Measurements from ENCODE around the gene RIMBP2.
"Not testable (repeated sequence)": the region's sequence is repeated elsewhere in the genome, so short reads cannot be mapped to it uniquely, and the experiment has no call there.

Gene RIMBP2

GRCh38 chr12:130705178-130705822 is 10.8 kb downstream of the RIMBP2 start:
- no peak for DNase-seq (ENCODE audit: low read depth, low spot score)

- no peak for DNase-seq (ENCODE audit: low read depth, low spot score)
Measured at GRCh38 chr12:130704606-130705005, 11.5 kb downstream of the RIMBP2 start.

- DNase-seq (ENCODE audit: low read depth, low spot score): no peak
Measured at GRCh38 chr12:130703733-130704375, 12.2 kb downstream of the RIMBP2 start.

- DNase-seq (ENCODE audit: low read depth, low spot score): no peak
Measured at GRCh38 chr12:130702966-130703732, 12.9 kb downstream of the RIMBP2 start.

GRCh38 chr12:130701402-130701744 is 14.7 kb downstream of the RIMBP2 start:
- no peak for DNase-seq (ENCODE audit: low read depth, low spot score)

GRCh38 chr12:130700492-130701401 is 15.4 kb downstream of the RIMBP2 start:
- DNase-seq (ENCODE audit: low read depth, low spot score): no peak

- no peak for DNase-seq (ENCODE audit: low read depth, low spot score)
Measured at GRCh38 chr12:130698106-130698505, 18.0 kb downstream of the RIMBP2 start.

- no peak for DNase-seq (ENCODE audit: low read depth, low spot score)
Measured at GRCh38 chr12:130696379-130697100, 19.6 kb downstream of the RIMBP2 start.

- no peak for DNase-seq (ENCODE audit: low read depth, low spot score)
Measured at GRCh38 chr12:130695061-130695460, 21.0 kb downstream of the RIMBP2 start.

GRCh38 chr12:130689408-130690405 is 26.4 kb downstream of the RIMBP2 start:
- no peak for DNase-seq (ENCODE audit: low read depth, low spot score)

- DNase-seq (ENCODE audit: low read depth, low spot score): not testable (repeated sequence)
Measured at GRCh38 chr12:130688999-130689398, 27.1 kb downstream of the RIMBP2 start.

- no peak for DNase-seq (ENCODE audit: low read depth, low spot score)
Measured at GRCh38 chr12:130687796-130688778, 28.0 kb downstream of the RIMBP2 start.

- no peak for DNase-seq (ENCODE audit: low read depth, low spot score)
Measured at GRCh38 chr12:130687190-130687589, 28.9 kb downstream of the RIMBP2 start.

GRCh38 chr12:130686511-130686991 is 29.5 kb downstream of the RIMBP2 start:
- DNase-seq (ENCODE audit: low read depth, low spot score): peak; percentile 6

- DNase-seq (ENCODE audit: low read depth, low spot score): no peak
Measured at GRCh38 chr12:130685850-130686249, 30.2 kb downstream of the RIMBP2 start.

GRCh38 chr12:130685250-130685787 is 30.8 kb downstream of the RIMBP2 start:
- no peak for DNase-seq (ENCODE audit: low read depth, low spot score)

- DNase-seq (ENCODE audit: low read depth, low spot score): no peak
Measured at GRCh38 chr12:130683811-130684210, 32.3 kb downstream of the RIMBP2 start.

GRCh38 chr12:130683080-130683479 is 33.0 kb downstream of the RIMBP2 start:
- no peak for DNase-seq (ENCODE audit: low read depth, low spot score)

All from astrocyte of the hippocampus (primary cell).